ENCODE results near the gene SLC26A4.

Gene SLC26A4

DNA sequence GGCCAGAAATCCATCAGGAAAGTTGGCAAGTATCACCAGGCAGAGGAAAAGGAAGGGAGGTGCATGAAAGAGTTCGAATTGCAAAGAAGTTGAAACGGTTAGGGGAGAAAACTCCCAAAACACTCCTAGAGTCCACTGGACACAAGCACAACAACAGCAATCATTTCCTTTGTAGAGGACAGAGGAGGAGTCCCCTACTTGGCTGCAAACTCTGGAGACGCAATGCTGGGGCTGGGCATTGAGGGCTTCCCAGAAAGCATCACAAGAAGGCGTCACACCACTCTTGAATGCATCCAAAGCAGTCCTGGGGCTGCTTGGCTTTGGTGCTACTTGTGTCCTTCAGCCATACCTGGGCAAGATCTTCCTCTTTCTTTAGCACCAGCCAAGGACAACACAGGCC is 18.1 kb upstream of the SLC26A4 start:
- TF ChIP-seq GATA2 (IDR thresholded peaks at IDR 0.05; ENCODE audit: low read depth, low read length) (no peak), GATA3 (IDR thresholded peaks at IDR 0.05; ENCODE audit: low read depth, low read length) (no peak)

DNA sequence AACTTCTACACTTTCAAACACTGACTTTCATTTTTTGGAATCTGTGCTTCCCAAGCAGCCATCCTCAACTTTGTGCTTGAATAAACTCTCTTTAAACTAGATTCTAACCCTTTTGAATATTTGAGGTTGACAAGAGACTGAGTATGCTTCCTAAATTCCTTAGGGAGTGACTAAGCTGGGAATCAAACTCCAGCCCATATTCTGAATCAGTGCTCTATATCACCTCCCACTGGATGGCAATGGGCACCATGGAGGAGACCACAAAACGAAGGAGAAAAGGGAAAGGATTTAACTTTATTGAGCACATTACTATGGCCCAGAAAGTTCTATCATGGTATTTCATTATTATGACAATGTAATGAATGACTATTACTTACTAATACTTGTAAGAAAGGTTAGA is 17.2 kb upstream of the SLC26A4 start:
- no peak for TF ChIP-seq GATA2 (IDR thresholded peaks at IDR 0.05; ENCODE audit: low read depth, low read length)
- TF ChIP-seq GATA3 (IDR thresholded peaks at IDR 0.05; ENCODE audit: low read depth, low read length) = no peak

DNA sequence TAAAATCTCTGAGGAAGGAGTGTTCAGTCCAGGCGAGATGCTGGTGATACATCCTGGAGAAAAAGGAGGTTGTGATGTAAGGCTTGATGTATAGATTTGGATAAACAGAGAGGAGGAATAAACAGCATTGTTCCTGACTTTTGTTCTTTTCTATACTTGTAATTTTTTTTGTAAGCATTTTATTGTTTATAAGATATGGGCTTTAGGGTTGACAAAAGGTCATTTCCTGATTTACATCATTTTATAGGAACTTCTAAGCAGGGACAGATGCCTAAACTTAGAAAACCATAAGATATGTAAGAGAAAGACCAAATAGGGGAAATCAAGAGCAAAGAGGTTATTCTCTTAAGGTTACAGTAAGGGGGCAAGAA is 16.7 kb upstream of the SLC26A4 start:
- no peak for TF ChIP-seq GATA2 (IDR thresholded peaks at IDR 0.05; ENCODE audit: low read depth, low read length)
- no peak for TF ChIP-seq GATA3 (IDR thresholded peaks at IDR 0.05; ENCODE audit: low read depth, low read length)

DNA sequence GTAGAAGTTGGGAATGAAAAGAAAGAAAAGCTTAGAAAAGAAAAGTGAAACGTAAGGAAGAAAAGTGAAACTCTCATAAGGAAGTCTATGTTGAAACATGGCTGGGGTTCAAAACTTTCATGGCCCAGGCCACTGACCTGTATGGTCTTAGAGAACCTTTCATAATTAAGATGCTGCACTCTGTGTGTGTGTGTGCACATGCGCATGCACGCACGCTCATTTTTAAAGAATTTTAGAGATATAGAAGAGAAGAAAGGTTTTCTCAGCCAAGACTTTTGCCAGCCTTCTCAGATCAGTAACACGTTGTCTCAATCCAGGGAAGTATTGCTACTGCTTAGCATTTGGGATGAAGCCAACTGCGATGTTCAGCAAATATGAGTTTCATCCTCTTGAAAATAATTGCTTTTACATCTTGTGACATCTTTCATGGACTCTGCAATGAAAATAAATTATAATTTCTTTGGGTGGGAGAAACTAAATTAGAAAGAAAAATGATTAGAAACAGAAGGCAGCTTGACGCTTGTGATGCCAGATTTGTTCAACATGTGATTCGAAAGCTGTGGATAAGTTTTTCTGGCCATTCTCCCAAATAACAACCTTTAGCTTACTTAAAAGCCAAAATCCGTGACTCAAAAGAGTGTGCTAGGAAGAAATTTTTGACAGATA is 16.2 kb upstream of the SLC26A4 start:
- TF ChIP-seq GATA3 (IDR thresholded peaks at IDR 0.05; ENCODE audit: low read depth, low read length) (no peak), GATA2 (IDR thresholded peaks at IDR 0.05; ENCODE audit: low read depth, low read length) (no peak)

GRCh38 chr7:107652642-107653041 is 8.0 kb upstream of the SLC26A4 start:
- TF ChIP-seq GATA2 (IDR thresholded peaks at IDR 0.05; ENCODE audit: low read depth, low read length) = no peak

GRCh38 chr7:107658467-107658866 is 2.2 kb upstream of the SLC26A4 start:
- TF ChIP-seq GATA2 (IDR thresholded peaks at IDR 0.05; ENCODE audit: low read depth, low read length) = no peak
- TF ChIP-seq GATA3 (IDR thresholded peaks at IDR 0.05; ENCODE audit: low read depth, low read length) = no peak

GRCh38 chr7:107659666-107660065 is 962 bp upstream of the SLC26A4 start:
- no peak for TF ChIP-seq GATA3 (IDR thresholded peaks at IDR 0.05; ENCODE audit: low read depth, low read length)
- no peak for TF ChIP-seq GATA2 (IDR thresholded peaks at IDR 0.05; ENCODE audit: low read depth, low read length)

- no peak for TF ChIP-seq GATA3 (IDR thresholded peaks at IDR 0.05; ENCODE audit: low read depth, low read length)
- TF ChIP-seq GATA2 (IDR thresholded peaks at IDR 0.05; ENCODE audit: low read depth, low read length) = no peak
Observed at GRCh38 chr7:107661081-107661864, 645 bp downstream of the SLC26A4 start.

GRCh38 chr7:107661865-107662379 is 1.3 kb downstream of the SLC26A4 start:
- TF ChIP-seq GATA3 (IDR thresholded peaks at IDR 0.05; ENCODE audit: low read depth, low read length) (no peak), GATA2 (IDR thresholded peaks at IDR 0.05; ENCODE audit: low read depth, low read length) (no peak)

DNA sequence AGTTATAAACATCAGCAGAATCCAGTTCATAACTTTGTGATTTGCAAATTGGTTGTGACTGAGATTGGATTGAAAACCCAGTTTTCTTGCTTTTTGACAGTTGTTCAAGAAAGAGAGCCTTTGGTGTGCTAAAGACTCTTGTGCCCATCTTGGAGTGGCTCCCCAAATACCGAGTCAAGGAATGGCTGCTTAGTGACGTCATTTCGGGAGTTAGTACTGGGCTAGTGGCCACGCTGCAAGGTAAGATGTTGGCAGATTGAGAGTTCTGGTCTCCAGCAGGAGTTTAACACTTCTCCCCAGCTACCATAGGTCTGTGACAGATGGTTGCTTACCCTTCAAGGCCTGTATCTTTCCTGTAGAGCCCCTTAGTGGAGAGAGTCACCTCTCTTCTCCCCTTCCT is 2.6 kb downstream of the SLC26A4 start:
- TF ChIP-seq GATA3 (IDR thresholded peaks at IDR 0.05; ENCODE audit: low read depth, low read length) (no peak), GATA2 (IDR thresholded peaks at IDR 0.05; ENCODE audit: low read depth, low read length) (no peak)

- no peak for TF ChIP-seq GATA3 (IDR thresholded peaks at IDR 0.05; ENCODE audit: low read depth, low read length)
- TF ChIP-seq GATA2 (IDR thresholded peaks at IDR 0.05; ENCODE audit: low read depth, low read length) = no peak
Observed at GRCh38 chr7:107666790-107667189, 6.2 kb downstream of the SLC26A4 start.

DNA sequence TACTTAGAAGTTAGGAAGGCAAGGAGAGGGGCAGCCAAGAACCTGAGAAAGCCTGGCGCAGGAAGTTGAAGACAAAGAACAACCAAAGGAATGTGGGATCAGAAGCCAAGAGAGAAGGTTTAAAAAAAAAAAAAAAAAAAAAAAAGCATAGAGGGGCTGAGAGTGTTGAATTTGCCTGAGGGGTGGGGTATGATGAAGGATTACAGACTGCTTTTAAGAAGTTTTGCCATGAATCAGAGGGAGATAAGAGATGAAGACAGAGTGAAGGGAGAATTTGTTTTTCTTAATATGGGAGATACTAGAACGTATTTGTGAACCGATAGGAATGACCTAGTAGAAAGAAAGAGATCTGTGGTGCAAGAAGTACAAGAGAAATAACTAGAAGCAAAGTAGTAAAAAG is 6.7 kb downstream of the SLC26A4 start:
- TF ChIP-seq GATA3 (IDR thresholded peaks at IDR 0.05; ENCODE audit: low read depth, low read length) (no peak), GATA2 (IDR thresholded peaks at IDR 0.05; ENCODE audit: low read depth, low read length) (no peak)

GRCh38 chr7:107668296-107668695 is 7.7 kb downstream of the SLC26A4 start:
- TF ChIP-seq GATA2 (IDR thresholded peaks at IDR 0.05; ENCODE audit: low read depth, low read length) (no peak), GATA3 (IDR thresholded peaks at IDR 0.05; ENCODE audit: low read depth, low read length) (no peak)

DNA sequence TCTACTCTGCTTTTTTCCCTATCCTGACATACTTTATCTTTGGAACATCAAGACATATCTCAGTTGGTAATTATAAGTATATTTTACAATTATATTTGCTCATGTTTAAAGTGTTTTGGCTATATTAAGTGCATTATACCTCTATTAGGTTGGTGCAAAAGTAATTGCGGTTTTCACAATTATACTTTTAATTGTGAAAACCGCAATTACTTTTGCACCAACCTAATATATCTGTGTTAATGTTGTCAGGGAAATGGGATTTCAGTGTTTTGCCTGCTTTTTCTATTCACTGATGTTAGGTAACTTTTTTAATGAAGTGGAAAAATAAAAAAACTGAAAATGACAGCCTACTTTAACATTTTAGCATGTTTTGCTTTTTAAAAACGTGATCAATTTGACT is 11.6 kb downstream of the SLC26A4 start:
- TF ChIP-seq GATA2 (IDR thresholded peaks at IDR 0.05; ENCODE audit: low read depth, low read length) = no peak
- no peak for TF ChIP-seq GATA3 (IDR thresholded peaks at IDR 0.05; ENCODE audit: low read depth, low read length)

GRCh38 chr7:107676249-107676648 is 15.6 kb downstream of the SLC26A4 start:
- TF ChIP-seq GATA3 (IDR thresholded peaks at IDR 0.05; ENCODE audit: low read depth, low read length) = no peak
- TF ChIP-seq GATA2 (IDR thresholded peaks at IDR 0.05; ENCODE audit: low read depth, low read length) = no peak

All from SH-SY5Y (cell line).